Adrenal gland (tissue), 5 donors: ENCODE measurements around the gene RNLS.

Source experiments
- POLR2A ChIP-seq, 2 donors: fragments of 450-650 bp; IDR thresholded peaks; one replicate each; pipeline ENCODE4 v1.6.1; 2017; ENCODE audit warnings: antibody characterized with exemption in 2 of 2, mild to moderate bottlenecking in 2 of 2, moderate library complexity in 1 of 2
- TF ChIP-seq, protein P1 (sequence below), 6 experiments: fragments of 450-650 bp in 4 of 6; fragments of 200-600 bp in 2 of 6; sonication (generic) in 1 of 6; IDR thresholded peaks; 1 replicate in 5 of 6; 2 replicates in 1 of 6; pipeline versions ENCODE4 v1.5.1 to v1.8.0; 2016 to 2021; ENCODE audit warnings: antibody characterized with exemption in 6 of 6, mild to moderate bottlenecking in 2 of 6, moderate library complexity in 1 of 6
- donor health status: DM: no; HTN: no; CAD: no.

DNA sequence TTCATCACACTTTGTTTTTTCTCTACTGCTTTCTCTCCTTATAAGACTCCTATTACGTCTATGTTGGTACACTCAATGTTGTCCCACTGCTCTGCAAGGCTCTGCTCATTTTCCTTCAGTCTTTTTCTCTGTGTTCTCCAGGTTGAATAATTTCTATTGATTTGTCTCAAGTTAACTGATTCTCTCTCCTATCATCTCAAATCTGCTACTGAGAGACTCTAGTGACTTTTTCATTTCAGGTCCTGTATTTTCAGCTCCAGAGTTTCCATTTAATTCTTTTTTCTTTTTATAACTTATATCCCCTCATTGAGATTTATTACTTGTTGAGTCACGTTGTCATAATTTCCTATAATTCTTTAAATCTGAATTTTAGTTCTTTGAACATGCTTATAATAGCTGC, 100.9 kb downstream of the RNLS start:
- TF ChIP-seq, protein P1, sequence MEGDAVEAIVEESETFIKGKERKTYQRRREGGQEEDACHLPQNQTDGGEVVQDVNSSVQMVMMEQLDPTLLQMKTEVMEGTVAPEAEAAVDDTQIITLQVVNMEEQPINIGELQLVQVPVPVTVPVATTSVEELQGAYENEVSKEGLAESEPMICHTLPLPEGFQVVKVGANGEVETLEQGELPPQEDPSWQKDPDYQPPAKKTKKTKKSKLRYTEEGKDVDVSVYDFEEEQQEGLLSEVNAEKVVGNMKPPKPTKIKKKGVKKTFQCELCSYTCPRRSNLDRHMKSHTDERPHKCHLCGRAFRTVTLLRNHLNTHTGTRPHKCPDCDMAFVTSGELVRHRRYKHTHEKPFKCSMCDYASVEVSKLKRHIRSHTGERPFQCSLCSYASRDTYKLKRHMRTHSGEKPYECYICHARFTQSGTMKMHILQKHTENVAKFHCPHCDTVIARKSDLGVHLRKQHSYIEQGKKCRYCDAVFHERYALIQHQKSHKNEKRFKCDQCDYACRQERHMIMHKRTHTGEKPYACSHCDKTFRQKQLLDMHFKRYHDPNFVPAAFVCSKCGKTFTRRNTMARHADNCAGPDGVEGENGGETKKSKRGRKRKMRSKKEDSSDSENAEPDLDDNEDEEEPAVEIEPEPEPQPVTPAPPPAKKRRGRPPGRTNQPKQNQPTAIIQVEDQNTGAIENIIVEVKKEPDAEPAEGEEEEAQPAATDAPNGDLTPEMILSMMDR (IDR thresholded peaks at IDR 0.05) = no peak
- no peak for TF ChIP-seq POLR2A (IDR thresholded peaks at IDR 0.05)
